Activated CD4-positive, alpha-beta T cell treated with anti-CD3 and anti-CD28 coated beads for 36 hours (primary cell): ENCODE measurements around the gene PLXDC2. TPM values are rescaled to one million over a fixed set of nuclear protein-coding genes. Genes with fewer than 3 reads are reported as not detected.

ENCODE experiments used
- ATAC-seq: fragments of 200-7000 bp; cut with Tn5 transposase; one replicate; pipeline ENCODE4 v1.10.0; 2021; ENCODE audit warnings: mild to moderate bottlenecking, moderate library complexity
- CTCF ChIA-PET: fragments of 350-600 bp; sonication (Branson Sonifier 250); formaldehyde crosslinking; loops from one replicate; lab custom pipeline; 2021; ENCODE audit warnings: antibody characterized with exemption; lab: Charles Lee
- POLR2A ChIA-PET: fragments of 350-600 bp; sonication (Branson Sonifier 250); formaldehyde crosslinking; loops from one replicate; lab custom pipeline; 2021; ENCODE audit warnings: antibody characterized with exemption, inconsistent platforms; lab: Charles Lee
- DNase-seq: peaks from one replicate; pipeline ENCODE4 v3.0.0-alpha.2; 2020
- H3K27ac Mint-ChIP-seq: one replicate; pipeline ENCODE4 v1.8.0; 2021; ENCODE audit warnings: mixed read lengths
- H3K27me3 Mint-ChIP-seq: one replicate; pipeline ENCODE4 v1.8.0; 2021; ENCODE audit warnings: mixed read lengths
- H3K36me3 Mint-ChIP-seq: one replicate; pipeline ENCODE4 v1.8.0; 2021; ENCODE audit warnings: low read depth, mixed read lengths
- H3K4me1 Mint-ChIP-seq: one replicate; pipeline ENCODE4 v1.8.0; 2021; ENCODE audit warnings: mixed read lengths
- H3K4me3 Mint-ChIP-seq: one replicate; pipeline ENCODE4 v1.8.0; 2021; ENCODE audit warnings: mild to moderate bottlenecking, moderate library complexity, mixed read lengths
- H3K9me3 Mint-ChIP-seq: one replicate; pipeline ENCODE4 v1.8.0; 2021; ENCODE audit warnings: low read depth, mixed read lengths
- intact Hi-C, 2 experiments: fragments of 100-400 bp; cut with DNase I in 1 of 2; cut with micrococcal nuclease in 1 of 2; formaldehyde crosslinking; loops; one replicate each; pipeline versions ENCODE4 v1.14.2 to v1.15.1; 2022 to 2024; cut with DNase I, micrococcal nuclease
- total RNA-seq, 2 experiments: library from RNA; stranded (reverse); gene quantifications; one replicate each; pipeline ENCODE4 v1.2.3, GENCODE V29; 2021

PLXDC2 gene
- total RNA-seq, 2 experiments from 2014 or later = not detected

- Mint-ChIP-seq H3K27me3 (no peaks in the 10 kb centered on the region), H3K4me1 (no peaks in the 10 kb centered on the region), H3K4me3 (no peak overlapping the region), H3K9me3 (peaks cover 2% of the 10 kb centered on the region), H3K27ac (no peak overlapping the region), H3K36me3 (no peaks in the 10 kb centered on the region)
- ChIA-PET CTCF (interaction anchor here (0.6 kb wide), 1 partner anchor 149 kb away, joined by 3 read pairs; no protein-coding TSS in a partner anchor), POLR2A (no interaction called here)
- DNase-seq (no peak), ATAC-seq (no peak)
- intact Hi-C loops = no loop called here
These were observed 115.8 kb downstream of the PLXDC2 start for GRCh38 chr10:19931894-19932590.

DNA sequence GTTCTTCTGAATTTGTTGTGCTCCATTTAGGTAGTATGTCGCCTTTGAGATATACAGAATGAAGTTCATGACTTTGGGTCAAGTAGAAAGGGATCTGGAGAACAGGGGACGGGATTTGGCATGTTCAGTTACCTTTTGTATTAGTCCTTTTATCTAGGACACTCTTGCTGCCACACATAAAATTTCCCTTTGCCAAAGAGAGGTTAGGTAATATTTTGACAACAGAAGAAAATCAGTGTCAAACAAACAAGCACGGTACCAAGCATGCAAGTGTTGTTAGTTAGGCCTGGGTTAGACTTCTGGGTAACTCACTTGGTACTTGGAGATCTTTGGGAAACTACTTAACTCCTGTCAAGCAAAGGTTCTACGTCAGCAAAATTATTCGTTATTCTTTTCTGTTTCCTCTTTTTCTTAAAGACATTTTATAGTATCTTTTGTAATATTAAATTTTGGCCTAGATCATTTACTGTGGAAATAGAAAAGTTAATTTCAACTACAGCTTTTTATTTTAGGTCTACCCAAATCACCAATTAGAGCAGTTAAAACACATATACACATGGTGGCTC lies 116.7 kb downstream of the PLXDC2 start:
- intact Hi-C loops = no loop called here
- Mint-ChIP-seq H3K27ac (no peak overlapping the region), H3K9me3 (peaks cover 2% of the 10 kb centered on the region), H3K36me3 (no peaks in the 10 kb centered on the region), H3K4me3 (no peak overlapping the region), H3K27me3 (no peaks in the 10 kb centered on the region), H3K4me1 (no peaks in the 10 kb centered on the region)
- CTCF ChIA-PET = no interaction called here
- POLR2A ChIA-PET = no interaction called here
- ATAC-seq = no peak
- no peak for DNase-seq

- Mint-ChIP-seq H3K9me3 (no peaks in the 10 kb centered on the region), H3K4me3 (no peak overlapping the region), H3K27ac (no peak overlapping the region), H3K4me1 (no peaks in the 10 kb centered on the region), H3K36me3 (no peaks in the 10 kb centered on the region), H3K27me3 (no peaks in the 10 kb centered on the region)
- POLR2A ChIA-PET = no interaction called here
- intact Hi-C loops = no loop called here
- no peak for ATAC-seq
- DNase-seq = no peak
- CTCF ChIA-PET = no interaction called here
These were observed 117.5 kb downstream of the PLXDC2 start for GRCh38 chr10:19933772-19934171.

- ChIA-PET CTCF (no interaction called here), POLR2A (no interaction called here)
- DNase-seq = no peak
- no peaks in the 10 kb centered on the region for H3K9me3 Mint-ChIP-seq
- intact Hi-C loops = no loop called here
- no peaks in the 10 kb centered on the region for H3K36me3 Mint-ChIP-seq
- H3K27ac Mint-ChIP-seq = no peak overlapping the region
- no peak for ATAC-seq
- no peak overlapping the region for H3K4me3 Mint-ChIP-seq
- H3K27me3 Mint-ChIP-seq = no peaks in the 10 kb centered on the region
- H3K4me1 Mint-ChIP-seq = no peaks in the 10 kb centered on the region
These were observed 118.9 kb downstream of the PLXDC2 start for GRCh38 chr10:19935176-19935575.

- Mint-ChIP-seq H3K9me3 (no peaks in the 10 kb centered on the region), H3K27ac (no peak overlapping the region), H3K27me3 (no peaks in the 10 kb centered on the region), H3K36me3 (no peaks in the 10 kb centered on the region), H3K4me1 (no peaks in the 10 kb centered on the region), H3K4me3 (no peak overlapping the region)
- intact Hi-C loops = no loop called here
- ChIA-PET POLR2A (no interaction called here), CTCF (no interaction called here)
- DNase-seq (no peak), ATAC-seq (no peak)
These were observed 120.1 kb downstream of the PLXDC2 start for GRCh38 chr10:19936289-19936688.

DNA sequence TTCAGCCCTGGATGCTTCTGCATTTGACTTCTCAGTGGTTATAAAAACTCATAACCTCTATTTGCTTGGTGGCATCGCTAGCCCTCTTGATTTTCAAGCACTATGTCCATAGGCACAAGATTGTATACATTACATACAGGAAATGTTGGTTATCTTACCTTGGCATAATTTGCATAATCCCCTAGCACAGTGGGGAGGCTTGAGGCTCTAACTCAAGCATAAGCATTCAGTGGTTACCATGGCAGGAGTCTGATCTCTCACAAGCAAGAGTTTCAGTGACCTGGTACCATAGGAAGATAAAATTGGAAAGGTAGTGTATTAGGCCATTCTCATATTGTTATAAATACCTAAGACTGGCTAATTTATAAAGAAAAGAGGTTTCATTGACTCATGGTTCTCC lies 121.8 kb downstream of the PLXDC2 start:
- CTCF ChIA-PET = no interaction called here
- Mint-ChIP-seq H3K27ac (no peak overlapping the region), H3K4me3 (no peak overlapping the region), H3K4me1 (no peaks in the 10 kb centered on the region), H3K36me3 (no peaks in the 10 kb centered on the region), H3K27me3 (no peaks in the 10 kb centered on the region), H3K9me3 (no peaks in the 10 kb centered on the region)
- no peak for ATAC-seq
- no peak for DNase-seq
- intact Hi-C loops = no loop called here
- POLR2A ChIA-PET = no interaction called here

- Mint-ChIP-seq H3K27ac (no peak overlapping the region), H3K36me3 (no peaks in the 10 kb centered on the region), H3K4me3 (no peak overlapping the region), H3K9me3 (peaks cover 2% of the 10 kb centered on the region), H3K4me1 (no peaks in the 10 kb centered on the region), H3K27me3 (no peaks in the 10 kb centered on the region)
- ChIA-PET POLR2A (no interaction called here), CTCF (interaction anchor here (0.6 kb wide), 1 partner anchor 1354 kb away, joined by 3 read pairs; no protein-coding TSS in a partner anchor)
- ATAC-seq = no peak
- no peak for DNase-seq
- intact Hi-C loops = no loop called here
These were observed 125.1 kb downstream of the PLXDC2 start for GRCh38 chr10:19941206-19941880.

- ATAC-seq = no peak
- Mint-ChIP-seq H3K27me3 (no peaks in the 10 kb centered on the region), H3K27ac (no peak overlapping the region), H3K9me3 (peaks cover 2% of the 10 kb centered on the region), H3K36me3 (no peaks in the 10 kb centered on the region), H3K4me1 (no peaks in the 10 kb centered on the region), H3K4me3 (no peak overlapping the region)
- CTCF ChIA-PET = no interaction called here
- DNase-seq = no peak
- POLR2A ChIA-PET = no interaction called here
- intact Hi-C loops = no loop called here
These were observed 128.9 kb downstream of the PLXDC2 start for GRCh38 chr10:19944911-19945663.

DNA sequence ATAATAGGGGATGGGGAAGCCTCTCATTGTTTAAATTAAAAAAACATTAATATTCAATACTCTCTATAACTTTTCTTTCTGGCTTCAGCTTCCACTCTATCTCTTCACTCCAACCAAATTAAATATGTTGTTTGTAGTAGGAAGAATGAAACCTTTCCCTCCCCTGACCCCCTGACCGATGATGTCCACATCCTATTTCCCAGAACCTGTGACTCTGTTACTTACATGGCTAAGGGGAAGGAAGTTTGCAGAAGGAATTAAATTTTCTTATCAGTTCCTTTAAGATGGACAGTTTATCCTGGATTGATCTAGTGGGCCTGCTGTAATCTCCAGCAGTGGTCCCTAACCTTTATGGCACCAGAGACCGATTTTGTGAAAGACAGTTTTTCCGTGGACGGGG lies 130.0 kb downstream of the PLXDC2 start:
- H3K27me3 Mint-ChIP-seq = no peaks in the 10 kb centered on the region
- H3K9me3 Mint-ChIP-seq = peaks cover 2% of the 10 kb centered on the region
- no peak overlapping the region for H3K4me3 Mint-ChIP-seq
- H3K4me1 Mint-ChIP-seq = no peaks in the 10 kb centered on the region
- H3K27ac Mint-ChIP-seq = no peak overlapping the region
- H3K36me3 Mint-ChIP-seq = no peaks in the 10 kb centered on the region
- DNase-seq = no peak
- POLR2A ChIA-PET = no interaction called here
- intact Hi-C loops = no loop called here
- ATAC-seq = no peak
- CTCF ChIA-PET = no interaction called here

- no peaks in the 10 kb centered on the region for H3K36me3 Mint-ChIP-seq
- peaks cover 2% of the 10 kb centered on the region for H3K9me3 Mint-ChIP-seq
- intact Hi-C loops = no loop called here
- H3K27me3 Mint-ChIP-seq = no peaks in the 10 kb centered on the region
- ChIA-PET POLR2A (no interaction called here), CTCF (no interaction called here)
- H3K27ac Mint-ChIP-seq = no peak overlapping the region
- no peak overlapping the region for H3K4me3 Mint-ChIP-seq
- H3K4me1 Mint-ChIP-seq = no peaks in the 10 kb centered on the region
- no peak for DNase-seq
- ATAC-seq = no peak
These were observed 130.6 kb downstream of the PLXDC2 start for GRCh38 chr10:19946791-19947190.

DNA sequence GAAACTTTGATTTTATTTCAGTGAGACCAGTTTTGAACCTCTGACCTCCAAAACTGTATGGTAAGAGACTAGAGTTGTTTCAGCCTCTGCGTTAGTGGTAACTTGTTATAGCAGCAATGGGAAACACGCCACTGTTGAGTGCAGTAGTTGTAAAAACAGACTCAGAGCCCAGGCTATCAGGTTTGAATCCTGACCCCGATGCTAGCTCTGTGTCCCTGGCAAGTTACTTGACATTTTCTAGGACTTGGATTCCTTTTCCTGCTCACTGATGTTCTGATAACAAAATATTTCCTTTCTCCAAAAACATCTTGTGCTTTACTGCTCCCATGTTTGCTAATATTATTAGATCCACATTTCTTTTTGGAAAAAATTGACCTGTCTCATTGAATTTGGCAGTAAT lies 131.0 kb downstream of the PLXDC2 start:
- Mint-ChIP-seq H3K27me3 (no peaks in the 10 kb centered on the region), H3K27ac (no peak overlapping the region), H3K4me3 (no peak overlapping the region), H3K36me3 (no peaks in the 10 kb centered on the region), H3K4me1 (no peaks in the 10 kb centered on the region), H3K9me3 (peaks cover 2% of the 10 kb centered on the region)
- intact Hi-C loops = no loop called here
- ChIA-PET POLR2A (no interaction called here), CTCF (no interaction called here)
- ATAC-seq (no peak), DNase-seq (no peak)
